DMS 273 treated with DMSO at 0.1 percent for 48 hours (cell line): ENCODE results near the gene RHBDD1.

Source experiments
- DNase-seq: peaks from one replicate; lab custom pipeline; 2025; lab: John Stamatoyannopoulos, UW

RHBDD1 gene

DNA sequence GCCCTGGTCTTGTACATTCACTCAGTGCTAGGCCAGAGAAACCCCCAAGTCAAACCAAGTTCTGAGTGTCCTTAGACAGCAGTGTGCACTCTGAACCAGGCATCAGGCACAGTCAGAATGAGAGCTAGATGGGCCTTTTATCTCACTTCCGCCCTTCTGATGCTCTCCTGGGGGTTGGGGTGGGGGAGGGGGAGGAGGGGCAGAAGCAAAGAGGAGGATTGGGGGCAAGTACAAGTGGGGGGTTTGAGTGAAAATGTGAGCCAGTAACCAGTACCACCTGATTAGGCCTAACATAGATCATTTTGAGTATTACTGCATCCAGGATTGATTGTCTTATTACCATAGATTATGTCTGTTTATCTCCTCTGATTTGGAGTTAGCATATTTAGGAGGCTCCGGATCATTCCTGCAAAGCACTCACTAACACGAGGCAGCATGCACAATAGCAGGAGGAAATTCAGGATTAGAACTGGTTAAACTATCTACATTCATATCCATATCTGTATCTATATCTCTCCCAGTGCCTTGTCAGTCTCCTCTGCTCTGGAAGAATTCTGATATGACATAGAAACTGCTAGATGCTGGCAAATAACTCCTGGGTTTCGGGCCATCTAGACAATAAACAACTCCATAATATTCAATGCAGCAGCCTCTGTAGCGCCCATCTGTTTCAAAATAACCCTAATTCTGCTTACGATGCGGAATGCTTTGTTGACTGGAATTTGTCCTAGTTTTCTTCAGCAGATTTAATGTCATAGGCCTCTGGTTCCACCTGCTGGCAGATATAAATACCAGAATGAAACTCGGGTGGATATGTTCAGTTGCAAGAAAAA, 149.1 kb downstream of the RHBDD1 start:
- DNase-seq, result peak; percentile 32

DNA sequence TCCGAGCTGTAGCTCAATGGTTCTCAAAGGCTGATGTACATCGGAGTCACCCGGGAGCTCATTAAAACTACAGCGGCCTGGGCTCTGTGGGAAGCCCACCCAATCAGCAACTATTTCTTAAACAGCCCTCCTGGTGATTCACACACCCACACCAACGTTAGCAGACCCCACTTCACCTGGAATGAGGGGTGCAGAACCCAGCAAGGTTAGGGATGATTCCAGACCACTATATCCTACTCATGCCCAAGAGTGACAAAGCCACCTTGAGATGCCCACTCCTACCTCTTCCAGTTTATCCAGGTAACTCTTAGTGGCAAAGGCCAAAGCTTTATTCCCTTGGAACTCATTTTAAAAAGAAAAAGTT, 149.7 kb downstream of the RHBDD1 start:
- no peak for DNase-seq

DNA sequence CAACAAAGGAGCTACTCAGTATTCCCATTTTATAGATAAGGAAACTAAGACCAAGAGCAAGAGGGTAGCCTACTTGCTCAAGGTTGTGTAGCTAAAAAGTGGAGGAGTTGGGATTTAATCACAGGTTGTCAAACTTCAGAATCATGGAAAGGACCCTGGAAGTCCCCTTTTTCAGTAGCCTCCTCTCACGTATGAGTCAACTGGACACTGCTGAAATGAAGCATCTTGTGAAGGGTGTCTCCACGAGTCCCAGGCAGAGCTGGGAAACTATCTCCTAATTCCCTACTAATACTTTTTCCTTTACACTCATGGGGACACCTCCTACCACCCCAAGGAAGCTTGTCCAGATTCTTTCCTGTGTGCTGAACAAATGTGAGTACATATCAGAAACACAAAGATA, 155.8 kb downstream of the RHBDD1 start:
- no peak for DNase-seq

DNA sequence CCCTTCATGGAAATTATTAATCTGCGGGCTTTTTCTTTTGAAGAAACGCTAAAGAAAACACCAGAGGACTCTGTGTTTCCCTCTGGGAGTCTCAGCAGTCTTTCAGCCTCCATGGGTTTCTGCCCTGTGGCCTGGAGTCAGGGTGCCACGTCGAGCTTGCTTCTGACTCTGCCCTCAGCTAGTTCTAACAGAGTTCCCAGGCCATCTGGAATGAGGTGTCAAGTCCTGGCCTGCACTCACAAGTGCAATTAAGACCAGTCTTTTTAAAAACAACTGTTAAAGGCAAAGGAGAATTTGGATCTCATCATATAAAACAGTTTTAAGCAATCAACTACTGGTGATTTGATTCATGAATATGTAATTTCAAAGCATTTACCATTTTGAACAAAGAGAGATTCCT, 157.3 kb downstream of the RHBDD1 start:
- DNase-seq, result peak; percentile 17

DNA sequence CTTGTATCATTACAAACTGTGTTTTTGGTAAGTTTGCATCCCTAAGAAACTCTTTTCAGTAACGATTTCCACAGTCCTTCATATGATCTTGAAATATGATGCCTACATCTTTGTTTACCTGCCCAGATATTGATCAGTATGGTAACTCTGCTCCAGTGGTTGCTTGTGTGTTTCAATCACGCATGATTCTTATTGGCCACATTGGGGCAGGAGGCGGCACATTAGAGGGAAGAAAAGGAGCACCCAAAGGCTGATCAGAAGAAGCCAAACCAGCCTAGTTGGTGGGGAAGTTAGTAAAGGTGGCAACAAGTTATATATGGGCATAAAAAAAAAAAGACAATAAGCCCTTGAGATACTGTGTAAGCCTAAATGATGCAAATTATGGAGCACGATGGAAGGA, 158.9 kb downstream of the RHBDD1 start:
- no peak for DNase-seq

DNA sequence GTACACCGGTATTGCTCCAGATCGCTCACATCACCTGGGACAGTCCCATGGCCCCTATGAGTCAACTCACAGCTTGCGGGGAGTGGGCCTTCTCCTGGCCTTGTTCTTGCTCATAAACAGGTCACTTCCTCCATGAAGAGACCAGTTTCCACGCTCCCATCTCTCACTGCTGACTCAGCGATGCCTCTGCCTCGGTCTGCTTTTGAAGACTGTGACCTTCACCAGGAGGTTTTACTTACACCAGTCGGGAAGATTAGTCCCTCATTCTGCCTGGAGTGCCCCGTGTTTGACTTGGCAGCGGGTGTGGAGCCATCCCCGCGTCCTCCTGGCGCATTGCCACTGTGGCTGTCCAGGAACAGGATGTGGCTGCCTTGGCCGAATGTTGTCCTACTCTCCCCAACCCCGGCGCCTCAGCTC, 159.8 kb downstream of the RHBDD1 start:
- DNase-seq, result no peak

DNA sequence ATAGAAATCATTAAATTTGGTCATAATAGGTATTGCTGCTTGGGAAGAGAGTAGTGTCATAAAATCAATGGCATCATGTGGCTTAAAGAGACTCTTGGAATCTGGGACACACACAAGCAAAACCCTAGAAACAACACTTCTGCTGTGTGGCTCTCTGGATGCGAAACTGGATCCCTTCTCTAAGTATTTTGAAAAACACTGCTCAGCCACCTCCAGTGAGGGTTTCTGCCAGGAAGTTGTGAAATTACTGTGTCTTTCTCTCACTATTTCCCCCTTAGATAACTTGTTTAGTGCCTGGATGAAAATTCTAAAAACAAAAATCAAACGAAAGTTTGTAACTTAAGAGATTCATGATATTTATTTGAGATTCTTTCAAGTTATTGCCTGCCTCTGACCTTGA, 163.8 kb downstream of the RHBDD1 start:
- no peak for DNase-seq

DNA sequence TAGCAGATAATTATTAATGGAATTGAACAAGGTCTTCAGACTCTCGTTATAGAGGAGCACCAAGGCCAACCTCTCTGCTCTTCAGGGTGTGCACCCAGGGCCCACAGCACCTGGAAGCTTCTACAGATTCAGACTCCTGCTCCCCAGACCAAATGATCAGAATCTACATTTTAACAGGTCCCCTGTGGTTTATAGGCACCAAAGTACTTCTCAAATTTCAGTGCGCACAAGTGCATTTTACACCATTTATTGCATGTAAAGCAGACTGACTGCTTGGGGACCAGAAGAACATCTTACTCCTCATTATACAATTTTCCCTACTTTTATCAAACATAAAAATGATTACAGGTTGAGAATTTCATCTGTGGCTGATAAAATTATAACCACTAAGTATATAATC, 164.3 kb downstream of the RHBDD1 start:
- no peak for DNase-seq

DNA sequence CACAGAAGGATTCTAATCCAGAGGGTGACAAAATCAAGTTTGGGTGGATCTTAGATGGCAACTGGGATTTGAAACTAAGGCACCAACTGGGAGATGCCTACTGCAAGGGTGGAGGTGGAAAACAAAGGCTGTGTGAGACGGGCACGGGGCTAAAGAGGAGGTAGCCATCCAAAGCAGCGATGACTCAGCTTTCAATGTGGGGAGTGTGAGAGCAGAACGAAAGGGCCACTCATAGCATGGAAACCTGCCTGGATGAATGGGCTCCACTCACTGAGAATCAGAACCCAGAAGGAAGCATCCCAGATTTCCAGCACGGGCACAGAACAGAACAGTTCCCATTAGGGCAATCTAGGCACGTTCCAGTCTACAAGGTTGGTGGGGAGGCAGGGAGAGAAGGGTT, 168.6 kb downstream of the RHBDD1 start:
- no peak for DNase-seq

DNA sequence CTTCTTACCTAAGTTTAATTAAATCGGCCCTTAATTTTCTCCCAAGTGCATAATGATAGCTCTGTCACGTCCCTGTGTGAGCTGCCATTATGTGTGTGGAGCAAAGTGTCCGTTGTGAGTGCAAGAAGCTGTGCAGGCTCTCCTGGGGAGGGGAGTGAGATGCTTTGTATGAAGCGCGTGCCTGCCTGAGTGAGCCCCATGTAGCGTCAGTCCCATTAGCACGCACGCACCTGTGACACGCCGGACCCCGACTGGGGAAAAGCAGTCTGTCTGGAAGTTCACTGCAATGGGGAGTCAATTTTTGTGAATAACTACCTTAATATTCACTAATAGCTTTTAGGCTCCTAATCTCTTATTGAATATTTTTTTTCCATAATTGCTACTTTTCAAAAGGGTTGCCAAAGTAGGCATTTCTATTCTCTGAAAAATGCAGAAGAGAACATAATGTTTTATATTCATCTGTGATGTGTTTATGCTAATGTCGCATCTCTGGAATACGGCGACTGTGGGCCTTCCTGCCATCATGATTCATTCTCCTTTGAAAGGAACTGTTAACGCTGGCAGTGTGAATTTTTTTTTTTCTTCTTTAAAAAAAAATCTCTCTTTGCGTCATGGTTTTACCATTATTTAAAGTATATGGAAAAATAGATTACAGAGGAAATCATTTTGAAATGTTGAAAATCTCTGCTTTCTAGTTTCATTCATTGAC, 170.5 kb downstream of the RHBDD1 start:
- no peak for DNase-seq

DNA sequence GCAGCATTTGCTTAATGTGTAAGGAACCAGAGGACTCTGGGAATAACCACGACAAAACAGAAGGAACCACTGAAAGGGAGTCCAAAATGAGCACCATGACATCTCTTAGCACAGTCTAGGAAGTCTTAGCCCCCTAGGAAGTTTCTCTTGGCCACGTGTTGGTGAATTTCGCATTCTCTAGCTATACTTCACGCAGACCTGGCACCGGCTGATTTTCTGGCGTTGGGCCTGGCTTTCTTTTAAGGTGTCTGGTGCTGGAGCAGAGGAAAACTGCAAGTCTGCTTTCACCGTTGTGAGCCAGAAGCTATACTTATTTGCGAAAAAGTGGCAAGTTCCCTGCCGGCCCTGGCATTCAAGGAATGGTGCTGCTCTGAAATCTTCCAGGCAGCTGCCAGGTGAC, 171.3 kb downstream of the RHBDD1 start:
- DNase-seq, result no peak

DNA sequence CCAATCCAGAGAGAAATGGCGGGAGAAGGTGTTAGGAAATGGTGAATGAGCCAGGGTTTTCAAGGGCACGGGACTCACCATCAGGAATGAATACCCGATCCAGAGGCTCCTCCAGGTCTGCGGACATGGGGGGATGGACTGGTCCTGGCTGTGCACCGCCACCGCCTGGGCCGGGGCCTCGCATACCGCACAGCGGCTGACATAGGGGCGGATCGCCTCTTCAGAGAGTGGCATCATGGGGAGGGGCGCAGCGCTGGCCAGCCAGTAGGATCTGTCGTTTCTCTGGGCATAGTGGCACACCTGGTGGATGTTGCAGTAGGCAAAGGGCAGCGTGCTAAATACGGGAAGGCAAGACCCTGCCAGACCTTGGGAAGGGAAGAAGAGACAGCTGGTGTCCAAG, 172.1 kb downstream of the RHBDD1 start:
- DNase-seq, result no peak

DNA sequence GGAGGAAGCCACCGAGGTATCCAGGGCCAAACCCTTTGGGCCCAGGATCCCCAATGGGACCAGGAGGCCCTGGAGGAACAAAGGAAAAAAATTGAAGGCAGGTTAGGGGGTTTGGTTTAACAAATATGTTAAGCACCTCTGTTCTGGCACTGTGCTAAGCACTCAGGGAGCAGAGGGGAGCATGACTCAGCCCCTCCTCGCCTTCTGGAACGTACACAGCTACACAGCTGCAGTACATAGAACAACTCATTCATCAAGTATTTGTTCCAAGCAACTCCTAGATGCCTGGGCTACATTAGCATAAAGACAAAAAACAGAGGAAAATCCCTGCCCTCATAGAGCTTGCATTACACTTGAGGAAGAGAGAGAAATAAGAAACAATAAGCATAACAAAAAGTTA, 174.6 kb downstream of the RHBDD1 start:
- DNase-seq, result no peak

DNA sequence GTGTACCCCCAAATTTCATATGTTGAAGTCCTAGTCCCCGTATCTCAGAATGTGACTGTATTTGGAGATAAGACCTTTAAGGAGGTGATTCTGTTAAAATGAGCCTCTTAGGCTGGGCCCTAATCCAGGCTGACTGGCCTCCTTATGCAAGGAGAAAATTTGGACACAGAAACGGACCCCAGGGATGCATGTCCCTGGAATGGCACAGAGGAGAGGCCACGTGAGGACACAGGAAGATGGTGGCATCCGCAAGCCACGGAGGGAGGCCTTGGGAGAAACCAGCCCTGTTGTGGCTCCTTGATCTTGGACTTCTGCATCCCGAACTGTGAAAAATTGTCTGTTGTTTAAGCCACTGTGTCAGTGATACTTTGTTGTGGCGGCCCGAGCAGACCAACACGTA, 177.5 kb downstream of the RHBDD1 start:
- no peak for DNase-seq

DNA sequence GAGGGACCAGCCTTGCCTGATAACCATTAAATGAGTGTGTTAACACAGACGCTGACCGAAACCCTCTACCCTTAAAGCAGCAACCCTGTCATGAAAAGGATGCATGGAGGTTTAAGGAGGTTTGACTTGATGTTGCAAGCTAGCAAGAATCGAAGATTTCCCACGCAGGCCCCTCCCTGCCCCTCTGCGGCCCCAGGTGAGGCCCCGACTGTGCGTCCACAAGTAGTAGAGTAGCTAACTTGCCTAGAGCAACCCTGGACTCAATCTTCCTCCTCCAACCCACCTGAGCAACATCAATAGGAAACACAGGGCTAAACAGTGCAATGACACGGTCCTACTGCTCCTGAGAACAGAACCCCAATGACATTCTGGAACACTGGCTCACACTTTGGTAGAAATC, 178.0 kb downstream of the RHBDD1 start:
- no peak for DNase-seq

DNA sequence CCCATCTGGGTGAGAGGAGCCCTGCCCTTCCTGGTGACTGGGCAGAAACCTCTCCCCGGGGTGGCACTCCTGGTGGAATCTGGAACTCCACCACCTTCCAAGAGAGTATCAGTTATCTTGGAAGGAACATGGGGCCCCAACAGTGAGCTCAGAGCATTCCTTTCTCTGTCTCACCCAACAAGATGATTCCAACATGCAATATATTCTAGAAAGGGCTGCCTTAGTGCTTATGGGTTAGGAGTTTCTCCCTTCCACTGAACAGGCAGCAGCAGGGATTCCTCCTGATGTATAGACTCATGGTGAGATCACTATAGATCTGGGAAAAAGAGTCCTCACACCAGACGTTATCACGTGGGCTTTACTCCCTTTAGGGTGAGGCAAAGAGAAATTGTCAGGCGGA, 181.0 kb downstream of the RHBDD1 start:
- DNase-seq, result no peak

DNA sequence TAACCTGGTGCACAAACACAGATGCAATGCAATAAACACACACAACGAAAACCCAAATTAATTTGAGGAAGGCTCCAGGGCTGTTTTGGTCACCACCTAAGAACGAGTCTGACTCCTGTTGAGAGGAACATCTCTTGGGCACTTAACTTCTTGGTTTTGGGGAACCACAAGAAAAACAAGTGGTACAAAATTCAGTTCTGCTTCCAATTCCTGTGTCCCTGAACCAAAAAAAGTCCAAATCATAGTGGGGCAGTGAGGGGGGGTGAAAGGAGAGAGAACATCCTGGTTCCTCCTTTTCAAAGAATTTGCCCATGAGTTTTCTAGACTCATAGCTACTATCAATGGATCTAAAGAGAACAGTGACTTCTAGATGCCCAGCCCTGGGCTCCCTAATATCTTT, 184.6 kb downstream of the RHBDD1 start:
- no peak for DNase-seq

DNA sequence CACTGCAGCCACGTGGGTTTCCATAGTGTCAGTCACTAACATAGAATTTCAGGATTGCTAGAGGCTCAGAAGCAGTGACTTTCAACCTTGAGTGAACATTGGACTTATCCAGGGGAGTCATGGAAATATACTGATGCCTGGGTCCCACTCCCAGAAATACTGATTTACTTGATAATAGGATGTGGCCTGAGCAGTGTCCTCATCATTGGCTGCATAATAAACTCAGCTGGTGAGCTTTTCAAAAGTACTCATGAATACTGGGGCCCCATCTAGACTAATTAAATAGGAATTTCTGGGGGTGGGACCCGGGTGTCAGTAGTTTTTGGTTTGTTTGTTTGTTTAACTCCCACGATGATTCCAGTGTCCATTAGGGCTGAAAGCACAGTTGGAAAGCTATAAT, 186.8 kb downstream of the RHBDD1 start:
- DNase-seq, result no peak

DNA sequence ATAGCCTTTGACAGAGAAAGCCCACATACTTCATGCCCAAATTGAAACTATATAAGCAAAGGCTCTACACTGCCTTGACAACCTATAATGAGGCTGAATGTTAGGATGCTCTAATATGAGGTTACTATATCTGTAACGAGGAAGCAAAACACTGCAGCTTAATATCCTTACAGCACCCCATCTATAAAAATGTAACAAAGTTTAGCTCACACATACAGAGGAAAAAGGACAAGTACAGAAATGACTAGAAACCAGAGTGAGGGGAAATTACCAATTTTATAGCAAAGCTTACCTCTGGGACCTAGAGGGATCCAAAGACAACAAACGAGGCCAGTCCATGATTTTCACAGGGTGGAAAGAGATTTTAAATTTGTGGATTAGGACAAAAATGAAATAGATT, 189.7 kb downstream of the RHBDD1 start:
- no peak for DNase-seq

DNA sequence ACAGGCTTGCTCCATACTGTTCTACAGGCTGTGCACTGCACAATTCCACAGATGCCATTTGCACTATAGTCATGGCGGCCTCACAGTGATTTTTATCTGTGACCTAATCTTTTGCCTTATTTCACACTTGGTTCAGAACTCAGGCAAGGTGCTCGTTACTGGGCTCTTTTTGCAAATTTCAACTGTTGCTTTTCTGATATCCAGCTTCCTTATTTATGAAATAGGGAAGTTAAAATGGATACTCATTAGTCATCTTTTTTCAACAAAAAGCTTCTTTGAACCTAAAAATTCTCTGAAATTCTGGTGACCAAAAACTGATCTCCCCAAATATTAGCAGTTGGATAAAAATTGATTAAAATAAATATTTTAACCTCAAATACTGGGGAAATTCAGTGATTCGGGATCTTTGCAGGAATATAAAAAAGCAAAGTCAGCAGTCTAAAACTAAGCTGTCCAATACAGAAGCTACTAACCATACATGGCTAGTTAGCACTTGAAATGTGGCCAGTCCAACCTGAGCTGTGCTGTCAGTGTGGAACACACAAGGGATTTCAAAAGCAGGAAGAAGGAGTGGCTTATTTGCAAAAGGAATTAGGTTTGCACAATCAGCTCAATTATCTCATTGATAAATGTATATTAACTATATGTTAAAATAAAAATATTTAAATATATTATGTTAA, 193.7 kb downstream of the RHBDD1 start:
- DNase-seq, result no peak

DNA sequence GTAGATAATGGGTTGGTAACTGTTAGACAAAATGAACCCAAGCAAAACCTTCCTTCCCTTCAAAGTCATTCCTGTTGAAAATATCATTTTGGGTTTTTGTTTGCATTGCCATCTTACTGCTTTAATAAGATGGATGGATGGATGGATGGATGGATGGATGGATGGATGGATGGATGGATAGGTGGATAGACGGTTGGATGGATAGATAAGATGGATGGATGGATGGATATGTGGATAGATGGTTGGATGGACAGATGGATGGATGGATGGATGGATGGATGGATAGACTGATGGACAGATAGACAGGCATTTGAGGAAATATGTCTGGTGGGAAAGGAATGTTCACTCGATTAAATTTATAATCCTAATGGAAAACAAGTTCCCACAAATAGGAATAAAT, 194.9 kb downstream of the RHBDD1 start:
- DNase-seq, result no peak

DNA sequence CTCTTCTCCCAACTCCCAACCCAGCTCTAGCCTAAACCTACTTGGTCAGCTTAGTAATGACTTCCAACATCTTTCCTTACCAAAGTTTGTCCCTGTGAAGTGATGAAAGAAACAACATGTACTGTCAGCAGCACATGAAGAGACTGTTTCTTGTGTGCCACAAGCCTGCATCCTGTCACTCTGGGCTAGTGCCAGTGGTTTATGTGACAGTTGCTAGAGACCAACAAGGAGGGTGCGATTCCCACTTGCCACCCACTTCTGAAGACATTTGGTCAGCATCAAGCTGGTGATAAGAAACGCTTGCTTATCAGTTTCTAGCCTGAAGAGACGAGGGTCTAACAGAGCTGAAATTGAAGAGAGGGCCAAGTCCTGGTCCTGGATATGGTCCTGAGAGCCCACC, 195.5 kb downstream of the RHBDD1 start:
- DNase-seq, result no peak

DNA sequence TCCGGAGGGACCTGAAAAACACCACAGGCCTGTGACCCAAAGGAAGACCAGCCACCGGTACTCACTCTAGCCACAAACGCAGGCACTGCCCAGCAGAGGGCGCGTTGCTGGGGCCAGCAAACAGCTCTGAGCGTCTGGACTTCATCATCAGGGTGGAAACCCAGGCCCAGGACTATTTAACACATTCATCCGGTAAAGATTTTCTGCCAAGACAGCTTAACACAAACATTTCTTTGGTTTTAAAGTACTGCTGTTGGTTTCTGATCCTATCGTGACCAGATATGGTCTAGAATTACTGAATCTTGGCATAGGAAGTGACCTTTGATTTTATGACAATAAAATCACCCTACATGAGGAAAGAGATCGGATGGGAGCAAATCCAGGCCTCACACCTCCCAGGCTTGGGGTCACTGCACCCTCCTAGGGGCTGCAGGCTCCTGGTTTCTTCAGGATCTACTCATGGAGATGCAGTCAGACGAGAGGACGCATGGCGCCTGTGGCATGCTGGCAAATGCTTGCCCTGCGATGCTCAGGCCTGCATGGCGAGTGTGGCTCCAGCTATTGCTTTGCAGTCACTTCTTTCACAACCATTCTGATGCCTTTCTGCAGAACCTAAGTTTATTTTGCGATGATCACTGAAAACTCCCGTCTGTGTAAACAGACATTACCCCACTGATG, 197.8 kb downstream of the RHBDD1 start:
- DNase-seq, result no peak
